HEK293 (cell line): ENCODE data around the gene INPP4B.

Experiments used
- GLI4 ChIP-seq: fragments of 450-650 bp; formaldehyde crosslinking; IDR thresholded peaks from 2 replicates; pipeline ENCODE4 v1.5.1; 2016; ENCODE audit warnings: missing biosample characterization, missing genetic modification characterization
- GLIS2 ChIP-seq: fragments of 450-650 bp; formaldehyde crosslinking; IDR thresholded peaks from 2 replicates; pipeline ENCODE4 v1.5.1; 2016; ENCODE audit warnings: missing biosample characterization, missing genetic modification characterization
- IKZF3 ChIP-seq: fragments of 450-650 bp; IDR thresholded peaks from 2 replicates; pipeline ENCODE4 v1.5.0; 2018; ENCODE audit warnings: missing biosample characterization, mild to moderate bottlenecking, missing genetic modification characterization, moderate library complexity
- KLF16 ChIP-seq: fragments of 450-650 bp; formaldehyde crosslinking; IDR thresholded peaks from 2 replicates; pipeline ENCODE4 v1.5.1; 2017; ENCODE audit warnings: missing biosample characterization, missing genetic modification characterization
- MZF1 ChIP-seq: fragments of 450-650 bp; formaldehyde crosslinking; IDR thresholded peaks from 2 replicates; pipeline ENCODE4 v1.5.1; 2017; ENCODE audit warnings: missing biosample characterization, missing genetic modification characterization, borderline replicate concordance
- OVOL3 ChIP-seq: fragments of 450-650 bp; formaldehyde crosslinking; IDR thresholded peaks from 2 replicates; pipeline ENCODE4 v1.5.1; 2016; ENCODE audit warnings: missing biosample characterization, missing genetic modification characterization
- PRDM1 ChIP-seq: fragments of 450-650 bp; formaldehyde crosslinking; IDR thresholded peaks from 2 replicates; pipeline ENCODE4; 2016; ENCODE audit warnings: missing biosample characterization, missing genetic modification characterization
- REPIN1 ChIP-seq: fragments of 450-650 bp; formaldehyde crosslinking; IDR thresholded peaks from 2 replicates; pipeline ENCODE4 v1.5.1; 2017; ENCODE audit warnings: missing biosample characterization, missing genetic modification characterization, low read depth
- TCF7L2 ChIP-seq: IDR thresholded peaks from 2 replicates; pipeline ENCODE4 v1.6.1; 2011; ENCODE audit warnings: low read depth, mild to moderate bottlenecking, inconsistent platforms, low read length, moderate library complexity, borderline replicate concordance
- WT1 ChIP-seq: fragments of 450-650 bp; formaldehyde crosslinking; IDR thresholded peaks from 2 replicates; pipeline ENCODE4 v1.5.1; 2016; ENCODE audit warnings: missing biosample characterization, missing genetic modification characterization
- ZBTB17 ChIP-seq: fragments of 450-650 bp; formaldehyde crosslinking; IDR thresholded peaks from 2 replicates; pipeline ENCODE4 v1.5.1; 2016; ENCODE audit warnings: missing biosample characterization, missing genetic modification characterization
- ZFP41 ChIP-seq: fragments of 450-650 bp; formaldehyde crosslinking; IDR thresholded peaks from 2 replicates; pipeline ENCODE4 v1.5.1; 2016; ENCODE audit warnings: missing biosample characterization, missing genetic modification characterization, borderline replicate concordance
- ZNF114 ChIP-seq: fragments of 450-650 bp; formaldehyde crosslinking; IDR thresholded peaks from 2 replicates; pipeline ENCODE4 v1.5.0; 2017; ENCODE audit warnings: missing biosample characterization, missing genetic modification characterization
- ZNF133 ChIP-seq: fragments of 450-650 bp; formaldehyde crosslinking; IDR thresholded peaks from 2 replicates; pipeline ENCODE4 v1.5.1; 2016; ENCODE audit warnings: missing biosample characterization, missing genetic modification characterization
- ZNF138 ChIP-seq: fragments of 450-650 bp; formaldehyde crosslinking; IDR thresholded peaks from 2 replicates; pipeline ENCODE4 v1.5.1; 2016; ENCODE audit warnings: missing biosample characterization, missing genetic modification characterization, borderline replicate concordance
- ZNF146 ChIP-seq: fragments of 450-650 bp; formaldehyde crosslinking; IDR thresholded peaks from 2 replicates; pipeline ENCODE4 v1.5.1; 2016; ENCODE audit warnings: missing biosample characterization, missing genetic modification characterization
- ZNF416 ChIP-seq: fragments of 450-650 bp; formaldehyde crosslinking; IDR thresholded peaks from 2 replicates; pipeline ENCODE4 v1.5.1; 2016; ENCODE audit warnings: missing biosample characterization, missing genetic modification characterization
- ZNF548 ChIP-seq: fragments of 450-650 bp; formaldehyde crosslinking; IDR thresholded peaks from 2 replicates; pipeline ENCODE4 v1.5.1; 2016; ENCODE audit warnings: missing biosample characterization, missing genetic modification characterization
- ZNF549 ChIP-seq: fragments of 450-650 bp; IDR thresholded peaks from 2 replicates; pipeline ENCODE4 v1.5.1; 2018; ENCODE audit warnings: missing biosample characterization, missing genetic modification characterization, mild to moderate bottlenecking, inconsistent platforms, moderate library complexity
- ZNF660 ChIP-seq: fragments of 450-650 bp; IDR thresholded peaks from 2 replicates; pipeline ENCODE4 v1.5.1; 2018; ENCODE audit warnings: missing biosample characterization, mild to moderate bottlenecking, missing genetic modification characterization
- ZNF677 ChIP-seq: fragments of 450-650 bp; IDR thresholded peaks from 2 replicates; pipeline ENCODE4 v1.5.0; 2018; ENCODE audit warnings: missing biosample characterization, mild to moderate bottlenecking, missing genetic modification characterization, moderate library complexity
- ZNF747 ChIP-seq: fragments of 450-650 bp; formaldehyde crosslinking; IDR thresholded peaks from 2 replicates; pipeline ENCODE4 v1.5.1; 2016; ENCODE audit warnings: missing biosample characterization, missing genetic modification characterization
- TF ChIP-seq, protein P1 (sequence below): fragments of 450-650 bp; formaldehyde crosslinking; IDR thresholded peaks from 2 replicates; pipeline ENCODE4 v1.5.1; 2016; ENCODE audit warnings: missing biosample characterization, missing genetic modification characterization
- TF ChIP-seq, protein P2 (sequence below): fragments of 450-650 bp; formaldehyde crosslinking; IDR thresholded peaks from 2 replicates; pipeline ENCODE4 v1.5.1; 2016; ENCODE audit warnings: missing biosample characterization, missing genetic modification characterization
- TF ChIP-seq, protein P3 (sequence below): fragments of 450-650 bp; formaldehyde crosslinking; IDR thresholded peaks from 2 replicates; pipeline ENCODE4 v1.5.1; 2016; ENCODE audit warnings: missing biosample characterization, missing genetic modification characterization
- TF ChIP-seq, protein P4 (sequence below): IDR thresholded peaks from 2 replicates; pipeline ENCODE4 v1.6.1; 2011; ENCODE audit warnings: mild to moderate bottlenecking, low read depth, low read length, borderline replicate concordance
- TF ChIP-seq, protein P5 (sequence below): fragments of 450-650 bp; formaldehyde crosslinking; IDR thresholded peaks from 2 replicates; pipeline ENCODE4 v1.5.1; 2016; ENCODE audit warnings: missing biosample characterization, missing genetic modification characterization
- TF ChIP-seq, protein P6 (sequence below): sonication (generic); formaldehyde crosslinking; IDR thresholded peaks from 2 replicates; pipeline ENCODE4 v1.8.1; 2022; ENCODE audit warnings: mild to moderate bottlenecking, moderate library complexity, missing genetic modification reagents
- TF ChIP-seq, protein P7 (sequence below): fragments of 450-650 bp; formaldehyde crosslinking; IDR thresholded peaks from 2 replicates; pipeline ENCODE4 v1.5.1; 2016; ENCODE audit warnings: missing biosample characterization, missing genetic modification characterization

Gene INPP4B

DNA sequence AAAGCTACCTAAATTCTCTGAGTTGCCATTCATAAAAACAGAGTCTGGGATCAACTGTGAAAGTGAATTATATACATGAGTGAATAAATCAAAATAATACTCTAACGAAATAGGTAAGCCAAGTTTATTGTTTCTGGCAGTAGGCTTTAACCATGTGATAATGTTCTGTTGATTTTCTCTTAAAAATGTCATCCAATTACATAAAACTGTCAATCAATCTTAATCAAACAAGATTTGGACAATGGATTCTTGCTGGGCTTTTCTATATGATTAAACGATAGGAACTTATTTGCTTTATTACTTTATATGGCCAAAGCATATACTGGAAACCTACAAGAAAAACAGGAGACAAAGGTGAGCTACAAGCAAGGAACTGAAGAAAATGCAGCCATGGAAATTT lies 148.8 kb downstream of the INPP4B start (continued):
- TF ChIP-seq, protein P1, sequence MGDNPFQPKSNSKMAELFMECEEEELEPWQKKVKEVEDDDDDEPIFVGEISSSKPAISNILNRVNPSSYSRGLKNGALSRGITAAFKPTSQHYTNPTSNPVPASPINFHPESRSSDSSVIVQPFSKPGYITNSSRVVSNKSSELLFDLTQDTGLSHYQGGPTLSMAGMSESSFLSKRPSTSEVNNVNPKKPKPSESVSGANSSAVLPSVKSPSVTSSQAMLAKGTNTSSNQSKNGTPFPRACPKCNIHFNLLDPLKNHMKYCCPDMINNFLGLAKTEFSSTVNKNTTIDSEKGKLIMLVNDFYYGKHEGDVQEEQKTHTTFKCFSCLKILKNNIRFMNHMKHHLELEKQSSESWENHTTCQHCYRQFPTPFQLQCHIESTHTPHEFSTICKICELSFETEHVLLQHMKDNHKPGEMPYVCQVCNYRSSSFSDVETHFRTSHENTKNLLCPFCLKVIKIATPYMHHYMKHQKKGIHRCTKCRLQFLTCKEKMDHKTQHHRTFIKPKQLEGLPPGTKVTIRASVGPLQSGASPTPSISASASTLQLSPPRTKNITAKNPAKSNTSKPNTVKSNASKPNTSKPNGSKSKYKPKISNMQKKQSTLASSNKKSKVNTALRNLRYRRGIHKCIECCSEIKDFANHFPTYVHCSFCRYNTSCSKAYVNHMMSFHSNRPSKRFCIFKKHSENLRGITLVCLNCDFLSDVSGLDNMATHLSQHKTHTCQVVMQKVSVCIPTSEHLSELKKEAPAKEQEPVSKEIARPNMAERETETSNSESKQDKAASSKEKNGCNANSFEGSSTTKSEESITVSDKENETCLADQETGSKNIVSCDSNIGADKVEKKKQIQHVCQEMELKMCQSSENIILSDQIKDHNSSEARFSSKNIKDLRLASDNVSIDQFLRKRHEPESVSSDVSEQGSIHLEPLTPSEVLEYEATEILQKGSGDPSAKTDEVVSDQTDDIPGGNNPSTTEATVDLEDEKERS: no peak
- TF ChIP-seq OVOL3 (tag by site-specific recombination) (peak; percentile 69; the same call in 1 of the 2 replicates), ZNF660 (tag by site-specific recombination) (no peak), ZNF549 (tag by site-specific recombination) (no peak), ZNF677 (no peak), ZNF114 (tag by site-specific recombination) (no peak), GLI4 (tag by site-specific recombination) (no peak), GLIS2 (tag by site-specific recombination) (no peak), ZNF138 (tag by site-specific recombination) (no peak), ZNF146 (no peak), MZF1 (tag by site-specific recombination) (no peak), ZNF416 (tag by site-specific recombination) (no peak), TCF7L2 (no peak), ZNF133 (no peak), PRDM1 (tag by site-specific recombination) (no peak), ZBTB17 (tag by site-specific recombination) (no peak), IKZF3 (tag by site-specific recombination) (peak; percentile 69; the same call in 1 of the 2 replicates), ZFP41 (no peak), ZNF747 (tag by site-specific recombination) (no peak), REPIN1 (no peak), ZNF548 (tag by site-specific recombination) (no peak), KLF16 (tag by site-specific recombination) (no peak), WT1 (tag by site-specific recombination) (peak; percentile 86)
- TF ChIP-seq, protein P2, sequence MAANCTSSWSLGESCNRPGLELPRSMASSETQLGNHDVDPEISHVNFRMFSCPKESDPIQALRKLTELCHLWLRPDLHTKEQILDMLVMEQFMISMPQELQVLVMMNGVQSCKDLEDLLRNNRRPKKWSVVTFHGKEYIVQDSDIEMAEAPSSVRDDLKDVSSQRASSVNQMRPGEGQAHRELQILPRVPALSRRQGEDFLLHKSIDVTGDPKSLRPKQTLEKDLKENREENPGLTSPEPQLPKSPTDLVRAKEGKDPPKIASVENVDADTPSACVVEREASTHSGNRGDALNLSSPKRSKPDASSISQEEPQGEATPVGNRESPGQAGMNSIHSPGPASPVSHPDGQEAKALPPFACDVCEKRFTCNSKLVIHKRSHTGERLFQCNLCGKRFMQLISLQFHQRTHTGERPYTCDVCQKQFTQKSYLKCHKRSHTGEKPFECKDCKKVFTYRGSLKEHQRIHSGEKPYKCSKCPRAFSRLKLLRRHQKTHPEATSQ (tag by site-specific recombination): no peak
- TF ChIP-seq, protein P3, sequence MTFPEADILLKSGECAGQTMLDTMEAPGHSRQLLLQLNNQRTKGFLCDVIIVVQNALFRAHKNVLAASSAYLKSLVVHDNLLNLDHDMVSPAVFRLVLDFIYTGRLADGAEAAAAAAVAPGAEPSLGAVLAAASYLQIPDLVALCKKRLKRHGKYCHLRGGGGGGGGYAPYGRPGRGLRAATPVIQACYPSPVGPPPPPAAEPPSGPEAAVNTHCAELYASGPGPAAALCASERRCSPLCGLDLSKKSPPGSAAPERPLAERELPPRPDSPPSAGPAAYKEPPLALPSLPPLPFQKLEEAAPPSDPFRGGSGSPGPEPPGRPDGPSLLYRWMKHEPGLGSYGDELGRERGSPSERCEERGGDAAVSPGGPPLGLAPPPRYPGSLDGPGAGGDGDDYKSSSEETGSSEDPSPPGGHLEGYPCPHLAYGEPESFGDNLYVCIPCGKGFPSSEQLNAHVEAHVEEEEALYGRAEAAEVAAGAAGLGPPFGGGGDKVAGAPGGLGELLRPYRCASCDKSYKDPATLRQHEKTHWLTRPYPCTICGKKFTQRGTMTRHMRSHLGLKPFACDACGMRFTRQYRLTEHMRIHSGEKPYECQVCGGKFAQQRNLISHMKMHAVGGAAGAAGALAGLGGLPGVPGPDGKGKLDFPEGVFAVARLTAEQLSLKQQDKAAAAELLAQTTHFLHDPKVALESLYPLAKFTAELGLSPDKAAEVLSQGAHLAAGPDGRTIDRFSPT (tag by site-specific recombination): no peak
- TF ChIP-seq, protein P4, sequence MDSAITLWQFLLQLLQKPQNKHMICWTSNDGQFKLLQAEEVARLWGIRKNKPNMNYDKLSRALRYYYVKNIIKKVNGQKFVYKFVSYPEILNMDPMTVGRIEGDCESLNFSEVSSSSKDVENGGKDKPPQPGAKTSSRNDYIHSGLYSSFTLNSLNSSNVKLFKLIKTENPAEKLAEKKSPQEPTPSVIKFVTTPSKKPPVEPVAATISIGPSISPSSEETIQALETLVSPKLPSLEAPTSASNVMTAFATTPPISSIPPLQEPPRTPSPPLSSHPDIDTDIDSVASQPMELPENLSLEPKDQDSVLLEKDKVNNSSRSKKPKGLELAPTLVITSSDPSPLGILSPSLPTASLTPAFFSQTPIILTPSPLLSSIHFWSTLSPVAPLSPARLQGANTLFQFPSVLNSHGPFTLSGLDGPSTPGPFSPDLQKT: no peak
- TF ChIP-seq, protein P5, sequence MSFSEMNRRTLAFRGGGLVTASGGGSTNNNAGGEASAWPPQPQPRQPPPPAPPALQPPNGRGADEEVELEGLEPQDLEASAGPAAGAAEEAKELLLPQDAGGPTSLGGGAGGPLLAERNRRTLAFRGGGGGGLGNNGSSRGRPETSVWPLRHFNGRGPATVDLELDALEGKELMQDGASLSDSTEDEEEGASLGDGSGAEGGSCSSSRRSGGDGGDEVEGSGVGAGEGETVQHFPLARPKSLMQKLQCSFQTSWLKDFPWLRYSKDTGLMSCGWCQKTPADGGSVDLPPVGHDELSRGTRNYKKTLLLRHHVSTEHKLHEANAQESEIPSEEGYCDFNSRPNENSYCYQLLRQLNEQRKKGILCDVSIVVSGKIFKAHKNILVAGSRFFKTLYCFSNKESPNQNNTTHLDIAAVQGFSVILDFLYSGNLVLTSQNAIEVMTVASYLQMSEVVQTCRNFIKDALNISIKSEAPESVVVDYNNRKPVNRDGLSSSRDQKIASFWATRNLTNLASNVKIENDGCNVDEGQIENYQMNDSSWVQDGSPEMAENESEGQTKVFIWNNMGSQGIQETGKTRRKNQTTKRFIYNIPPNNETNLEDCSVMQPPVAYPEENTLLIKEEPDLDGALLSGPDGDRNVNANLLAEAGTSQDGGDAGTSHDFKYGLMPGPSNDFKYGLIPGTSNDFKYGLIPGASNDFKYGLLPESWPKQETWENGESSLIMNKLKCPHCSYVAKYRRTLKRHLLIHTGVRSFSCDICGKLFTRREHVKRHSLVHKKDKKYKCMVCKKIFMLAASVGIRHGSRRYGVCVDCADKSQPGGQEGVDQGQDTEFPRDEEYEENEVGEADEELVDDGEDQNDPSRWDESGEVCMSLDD (tag by site-specific recombination): no peak
- TF ChIP-seq, protein P6, sequence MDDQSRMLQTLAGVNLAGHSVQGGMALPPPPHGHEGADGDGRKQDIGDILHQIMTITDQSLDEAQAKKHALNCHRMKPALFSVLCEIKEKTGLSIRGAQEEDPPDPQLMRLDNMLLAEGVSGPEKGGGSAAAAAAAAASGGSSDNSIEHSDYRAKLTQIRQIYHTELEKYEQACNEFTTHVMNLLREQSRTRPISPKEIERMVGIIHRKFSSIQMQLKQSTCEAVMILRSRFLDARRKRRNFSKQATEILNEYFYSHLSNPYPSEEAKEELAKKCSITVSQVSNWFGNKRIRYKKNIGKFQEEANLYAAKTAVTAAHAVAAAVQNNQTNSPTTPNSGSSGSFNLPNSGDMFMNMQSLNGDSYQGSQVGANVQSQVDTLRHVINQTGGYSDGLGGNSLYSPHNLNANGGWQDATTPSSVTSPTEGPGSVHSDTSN: no peak
- TF ChIP-seq, protein P7, sequence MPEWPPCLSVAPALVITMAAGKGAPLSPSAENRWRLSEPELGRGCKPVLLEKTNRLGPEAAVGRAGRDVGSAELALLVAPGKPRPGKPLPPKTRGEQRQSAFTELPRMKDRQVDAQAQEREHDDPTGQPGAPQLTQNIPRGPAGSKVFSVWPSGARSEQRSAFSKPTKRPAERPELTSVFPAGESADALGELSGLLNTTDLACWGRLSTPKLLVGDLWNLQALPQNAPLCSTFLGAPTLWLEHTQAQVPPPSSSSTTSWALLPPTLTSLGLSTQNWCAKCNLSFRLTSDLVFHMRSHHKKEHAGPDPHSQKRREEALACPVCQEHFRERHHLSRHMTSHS (tag by site-specific recombination): no peak
